ENCODE results near the gene PRUNE2.
"Not testable (repeated sequence)": the region's sequence is repeated elsewhere in the genome, so short reads cannot be mapped to it uniquely, and the experiment has no call there.

The PRUNE2 gene

GRCh38 chr9:76751001-76751400 lies 154.9 kb downstream of the PRUNE2 start:
- ChIA-PET POLR2A (ENCODE audit: low non-redundant PET) (no interaction called here), CTCF (no interaction called here)
- no peak overlapping the region for H3K27ac ChIP-seq
- no peak for DNase-seq (ENCODE audit: low spot score)
- no peak for TF ChIP-seq CTCF (conservative IDR thresholded peaks at IDR 0.05; ENCODE audit: low read depth)

- no peak for TF ChIP-seq CTCF (conservative IDR thresholded peaks at IDR 0.05; ENCODE audit: low read depth)
- no peak for DNase-seq (ENCODE audit: low spot score)
- ChIA-PET POLR2A (ENCODE audit: low non-redundant PET) (no interaction called here), CTCF (no interaction called here)
- no peak overlapping the region for H3K27ac ChIP-seq
These were observed 161.6 kb downstream of the PRUNE2 start for GRCh38 chr9:76744336-76744735.

GRCh38 chr9:76743931-76744330 lies 162.0 kb downstream of the PRUNE2 start:
- no peak for DNase-seq (ENCODE audit: low spot score)
- POLR2A ChIA-PET (ENCODE audit: low non-redundant PET): no interaction called here
- CTCF ChIA-PET: no interaction called here
- no peak for TF ChIP-seq CTCF (conservative IDR thresholded peaks at IDR 0.05; ENCODE audit: low read depth)
- no peak overlapping the region for H3K27ac ChIP-seq

- POLR2A ChIA-PET (ENCODE audit: low non-redundant PET); CTCF ChIA-PET; H3K27ac ChIP-seq; DNase-seq (ENCODE audit: low spot score): not testable (repeated sequence)
These were observed 163.0 kb downstream of the PRUNE2 start for GRCh38 chr9:76742890-76743289.

GRCh38 chr9:76741524-76741923 lies 164.4 kb downstream of the PRUNE2 start:
- DNase-seq (ENCODE audit: low spot score): no peak
- no peak for TF ChIP-seq CTCF (conservative IDR thresholded peaks at IDR 0.05; ENCODE audit: low read depth)
- ChIA-PET POLR2A (ENCODE audit: low non-redundant PET) (no interaction called here), CTCF (no interaction called here)
- H3K27ac ChIP-seq: no peak overlapping the region

GRCh38 chr9:76738402-76738801 lies 167.5 kb downstream of the PRUNE2 start:
- ChIA-PET CTCF (no interaction called here), POLR2A (ENCODE audit: low non-redundant PET) (no interaction called here)
- DNase-seq (ENCODE audit: low spot score): no peak
- TF ChIP-seq CTCF (conservative IDR thresholded peaks at IDR 0.05; ENCODE audit: low read depth): no peak
- H3K27ac ChIP-seq: no peak overlapping the region

- H3K27ac ChIP-seq: no peak overlapping the region
- CTCF ChIA-PET: no interaction called here
- POLR2A ChIA-PET (ENCODE audit: low non-redundant PET): no interaction called here
- DNase-seq (ENCODE audit: low spot score): no peak
- no peak for TF ChIP-seq CTCF (conservative IDR thresholded peaks at IDR 0.05; ENCODE audit: low read depth)
These were observed 168.6 kb downstream of the PRUNE2 start for GRCh38 chr9:76737154-76737902.
